Measurements from ENCODE around the gene TGFB3.

- TF ChIP-seq CTCF (IDR thresholded peaks at IDR 0.05) (no peak), POLR2A (IDR thresholded peaks at IDR 0.05) (no peak), POLR2AphosphoS5 (IDR thresholded peaks at IDR 0.05; ENCODE audit: insufficient read depth in 1 of 2, low read depth in 1 of 2) (no peak)
Measured at GRCh38 chr14:75987201-75987970, 5.6 kb upstream of the TGFB3 start.

Measured in vagina (tissue), 2 donors.